ENCODE results near the gene C4orf54.

DNA sequence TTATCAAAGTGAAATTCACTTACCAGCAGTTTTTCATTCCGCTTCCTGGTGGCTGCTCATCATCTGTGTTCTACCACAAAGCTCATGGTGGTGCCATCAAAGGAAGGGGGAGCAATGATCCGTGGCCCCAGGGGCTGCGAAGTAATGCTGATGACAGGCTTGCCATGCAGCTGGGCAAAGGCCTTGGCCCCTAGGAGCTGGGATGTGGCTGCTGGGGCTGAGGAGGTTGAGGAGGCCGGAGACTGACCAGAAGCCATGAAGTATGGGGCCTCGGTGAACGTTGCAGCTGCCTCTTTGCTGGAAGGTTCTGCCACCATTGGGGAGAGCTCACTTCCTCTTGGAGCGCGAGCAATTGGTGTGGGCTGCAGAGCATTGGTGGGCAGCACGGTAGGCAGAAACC lies 8.4 kb downstream of the C4orf54 start:
- TF ChIP-seq, protein P1, sequence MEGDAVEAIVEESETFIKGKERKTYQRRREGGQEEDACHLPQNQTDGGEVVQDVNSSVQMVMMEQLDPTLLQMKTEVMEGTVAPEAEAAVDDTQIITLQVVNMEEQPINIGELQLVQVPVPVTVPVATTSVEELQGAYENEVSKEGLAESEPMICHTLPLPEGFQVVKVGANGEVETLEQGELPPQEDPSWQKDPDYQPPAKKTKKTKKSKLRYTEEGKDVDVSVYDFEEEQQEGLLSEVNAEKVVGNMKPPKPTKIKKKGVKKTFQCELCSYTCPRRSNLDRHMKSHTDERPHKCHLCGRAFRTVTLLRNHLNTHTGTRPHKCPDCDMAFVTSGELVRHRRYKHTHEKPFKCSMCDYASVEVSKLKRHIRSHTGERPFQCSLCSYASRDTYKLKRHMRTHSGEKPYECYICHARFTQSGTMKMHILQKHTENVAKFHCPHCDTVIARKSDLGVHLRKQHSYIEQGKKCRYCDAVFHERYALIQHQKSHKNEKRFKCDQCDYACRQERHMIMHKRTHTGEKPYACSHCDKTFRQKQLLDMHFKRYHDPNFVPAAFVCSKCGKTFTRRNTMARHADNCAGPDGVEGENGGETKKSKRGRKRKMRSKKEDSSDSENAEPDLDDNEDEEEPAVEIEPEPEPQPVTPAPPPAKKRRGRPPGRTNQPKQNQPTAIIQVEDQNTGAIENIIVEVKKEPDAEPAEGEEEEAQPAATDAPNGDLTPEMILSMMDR (conservative IDR thresholded peaks at IDR 0.05 in 1 of 2, IDR thresholded peaks at IDR 0.05 in 1 of 2; ENCODE audit: extremely low read depth in 1 of 2, insufficient read depth in 1 of 2, low read depth in 1 of 2, low read length in 2 of 2): no peak
- TF ChIP-seq EZH2 (IDR thresholded peaks at IDR 0.05; ENCODE audit: borderline replicate concordance, low read length): no peak
